Skin of body (tissue), 2 donors: ENCODE results near the gene STRN3. TPM values are rescaled to one million over a fixed set of nuclear protein-coding genes. Genes with fewer than 3 reads are reported as not detected.
A peak's percentile ranks its signal among the peaks of the same experiment; 100 is the strongest.
"Not testable (repeated sequence)": the region's sequence is repeated elsewhere in the genome, so short reads cannot be mapped to it uniquely, and the experiment has no call there.

Source experiments
- DNase-seq: peaks from one replicate; lab custom pipeline; 2025; lab: John Stamatoyannopoulos, UW
- total RNA-seq: library from RNA; depleted of rRNA; stranded (reverse); fragments of >200 nt; gene quantifications from one replicate; pipeline ENCODE4 v1.2.3, GENCODE V29; 2014

The STRN3 gene
- total RNA-seq, 1 donor from 2014 or later = 60.6 TPM

DNA sequence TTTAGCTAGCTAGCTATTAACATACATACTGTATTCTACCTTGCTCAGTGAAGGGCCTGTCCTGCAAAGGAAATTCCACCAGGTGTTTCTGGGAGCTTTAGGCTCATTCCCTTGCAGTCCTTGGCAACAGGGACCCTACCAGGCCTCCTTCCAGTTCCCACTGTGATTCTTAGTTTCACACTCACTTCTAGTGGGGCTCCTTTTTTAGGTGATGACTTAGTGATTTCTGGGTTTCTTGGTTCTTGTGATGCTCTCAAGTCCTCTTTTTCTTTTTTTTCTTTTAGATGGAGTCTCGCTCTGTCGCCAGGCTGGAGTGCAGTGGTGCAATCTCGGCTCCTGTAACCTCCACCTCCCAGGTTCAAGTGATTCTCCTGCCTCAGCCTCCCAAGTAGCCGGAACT lies 10.4 kb upstream of the STRN3 start:
- DNase-seq = no peak

- DNase-seq = no peak
These were observed 4.3 kb upstream of the STRN3 start for GRCh38 chr14:31030469-31030868.

- no peak for DNase-seq
These were observed 3.1 kb upstream of the STRN3 start for GRCh38 chr14:31029016-31029970.

DNA sequence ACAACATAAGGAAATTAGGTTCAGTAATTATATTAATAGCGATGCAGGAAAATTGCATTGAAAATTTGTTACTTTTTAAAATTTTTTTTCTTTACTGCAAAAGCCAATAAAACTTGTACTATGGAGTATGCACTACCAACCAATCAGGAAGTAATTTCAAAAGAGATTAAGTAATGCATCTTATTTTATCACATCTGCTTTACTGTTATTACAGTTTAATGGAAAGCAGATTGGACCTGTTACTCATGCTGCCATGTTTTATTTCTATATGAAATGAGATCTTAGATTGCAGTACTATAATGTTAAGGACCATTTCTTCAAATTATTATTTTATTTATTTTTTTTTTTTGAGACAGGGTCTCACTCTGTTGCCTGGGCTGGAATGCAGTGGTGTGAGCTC lies 1.7 kb upstream of the STRN3 start:
- peak; percentile 43 for DNase-seq

- peak; percentile 97 for DNase-seq
These were observed 464 bp upstream of the STRN3 start for GRCh38 chr14:31026450-31027235.

- DNase-seq = peak; percentile 12
These were observed 657 bp downstream of the STRN3 start, which contains the start of gene AP4S1 for GRCh38 chr14:31025367-31026076. Gene AP4S1 (plus strand): TSS chr14:31025649. CDS start chr14:31066197, 40,548 bp downstream.

DNA sequence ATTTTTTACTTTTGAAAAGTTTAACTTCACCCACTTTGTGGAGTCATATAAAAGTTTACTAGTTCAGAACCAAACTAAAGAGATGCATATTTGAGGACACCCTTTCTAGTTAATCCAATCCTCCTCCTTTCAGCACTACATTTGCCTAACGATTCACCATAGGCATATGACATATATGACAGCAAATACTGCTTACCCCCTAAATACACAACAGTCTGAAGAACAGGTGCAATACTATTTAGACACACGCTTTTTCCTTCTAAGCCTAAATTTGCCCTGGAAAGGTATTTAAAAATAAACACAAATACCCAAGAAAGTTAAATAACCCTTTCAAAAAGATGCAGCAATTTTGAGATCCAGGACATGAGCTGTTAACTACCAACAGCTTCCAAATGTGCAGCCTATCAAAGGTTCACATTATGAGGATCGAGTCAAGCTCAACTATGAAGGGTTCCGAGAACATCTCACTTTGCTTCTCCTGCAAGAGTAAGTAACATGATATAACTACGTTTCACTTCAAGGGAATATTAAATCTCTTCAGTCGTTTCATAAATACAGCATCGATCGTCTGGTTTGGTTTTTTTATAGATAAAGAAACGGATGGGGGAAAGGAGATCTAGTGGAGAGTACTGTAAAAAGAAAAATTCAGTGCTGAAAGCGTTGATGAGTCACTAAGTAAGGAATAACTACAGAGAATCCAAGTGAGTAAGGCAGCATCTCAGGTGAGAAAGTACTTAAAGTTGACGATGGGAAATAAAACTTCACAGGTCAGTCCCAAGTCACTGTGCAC lies 1.4 kb downstream of the STRN3 start:
- DNase-seq = peak; percentile 25

DNA sequence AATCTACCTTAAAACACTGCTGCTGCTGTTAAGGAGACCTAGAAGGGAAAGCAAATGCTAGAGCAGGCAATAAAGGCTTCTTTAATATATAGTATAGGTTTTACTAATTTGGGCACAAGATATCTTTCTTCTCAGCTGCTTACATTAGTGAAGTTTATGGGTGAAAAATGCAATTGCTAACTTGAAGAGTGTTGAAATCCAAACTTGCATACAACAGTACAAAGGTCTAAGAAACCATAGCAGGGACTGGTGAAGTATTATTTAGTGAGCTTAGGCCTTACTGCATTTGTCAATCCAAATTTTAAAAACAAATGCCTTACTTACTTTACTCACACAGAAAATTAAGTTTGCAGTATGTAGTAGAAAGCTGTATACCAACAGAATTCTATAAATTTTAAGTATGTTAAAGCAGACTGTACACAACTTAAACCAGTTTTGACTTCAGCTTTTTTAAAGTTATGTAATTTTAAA lies 2.1 kb downstream of the STRN3 start:
- DNase-seq = no peak

- DNase-seq = no peak
These were observed 3.8 kb downstream of the STRN3 start for GRCh38 chr14:31022386-31022785.

DNA sequence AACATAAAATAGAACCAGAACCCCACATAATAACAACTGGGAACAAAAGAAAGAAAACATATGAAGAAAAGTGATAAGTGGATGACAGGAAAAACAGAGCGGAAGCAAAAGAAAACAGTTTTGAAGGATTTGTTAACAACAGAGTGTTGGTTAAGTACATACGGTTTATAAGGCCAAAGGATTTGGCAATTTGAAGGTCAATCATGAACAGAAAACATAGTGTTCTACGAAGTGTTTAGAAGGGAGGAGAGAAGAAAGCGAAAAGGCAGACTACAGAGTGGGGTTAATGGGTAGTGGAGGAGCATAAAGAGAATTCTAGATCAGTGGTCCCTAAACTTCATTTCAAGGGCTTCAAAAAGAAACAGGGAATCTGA lies 4.6 kb downstream of the STRN3 start:
- no peak for DNase-seq

DNA sequence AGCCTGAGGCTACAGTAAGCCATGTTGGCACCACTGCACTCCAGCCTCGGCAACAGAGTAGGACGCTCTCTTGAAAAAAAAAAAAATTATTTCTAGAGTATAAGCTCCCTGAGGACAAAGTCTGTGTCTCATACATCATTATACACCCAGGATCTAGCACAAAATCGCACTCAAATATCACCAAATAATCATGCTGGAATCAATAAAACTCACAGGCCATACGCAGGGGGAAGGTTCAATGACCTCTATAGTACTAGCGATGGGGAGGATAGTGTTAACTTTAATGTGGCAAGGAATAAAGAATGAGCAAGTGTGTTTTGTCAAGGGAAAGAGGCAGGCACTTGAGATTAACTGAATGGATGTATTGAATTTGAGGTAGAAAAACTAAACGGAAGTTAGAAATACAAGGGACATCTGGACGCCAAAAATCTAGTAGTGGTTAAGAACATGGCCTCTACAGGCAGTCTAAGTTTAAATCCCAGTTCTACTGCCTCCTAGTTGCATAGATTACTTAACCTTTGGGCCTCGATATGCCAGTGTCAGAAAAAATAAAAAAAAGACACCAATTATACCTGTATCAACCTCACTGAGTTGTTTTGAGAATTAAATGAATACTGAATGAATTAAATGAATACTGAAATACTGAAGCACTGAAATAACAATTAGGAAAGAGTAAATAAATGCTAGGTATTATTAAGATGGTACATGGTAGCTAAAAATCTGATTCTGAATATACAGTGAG lies 5.2 kb downstream of the STRN3 start:
- no peak for DNase-seq

- DNase-seq = no peak
These were observed 8.0 kb downstream of the STRN3 start for GRCh38 chr14:31018057-31018645.

DNA sequence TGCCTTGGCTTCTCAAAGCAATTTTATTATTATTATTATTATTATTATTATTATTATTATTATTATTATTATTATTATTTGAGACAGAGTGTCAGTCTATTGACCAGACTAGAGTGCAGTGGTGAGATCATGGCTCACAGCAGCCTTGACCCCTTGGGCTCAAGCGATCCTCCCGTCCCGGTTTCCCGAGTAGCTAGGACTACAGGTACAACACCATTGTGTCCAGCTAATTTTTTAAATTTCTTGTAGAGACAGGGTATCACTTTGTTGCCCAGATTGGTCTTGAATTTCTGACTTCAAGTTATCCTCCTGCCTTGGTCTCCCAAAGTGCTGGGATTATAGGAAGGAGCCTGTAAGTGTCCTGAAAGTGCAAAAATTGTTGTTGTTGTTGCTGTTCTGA lies 12.3 kb downstream of the STRN3 start:
- no peak for DNase-seq

DNA sequence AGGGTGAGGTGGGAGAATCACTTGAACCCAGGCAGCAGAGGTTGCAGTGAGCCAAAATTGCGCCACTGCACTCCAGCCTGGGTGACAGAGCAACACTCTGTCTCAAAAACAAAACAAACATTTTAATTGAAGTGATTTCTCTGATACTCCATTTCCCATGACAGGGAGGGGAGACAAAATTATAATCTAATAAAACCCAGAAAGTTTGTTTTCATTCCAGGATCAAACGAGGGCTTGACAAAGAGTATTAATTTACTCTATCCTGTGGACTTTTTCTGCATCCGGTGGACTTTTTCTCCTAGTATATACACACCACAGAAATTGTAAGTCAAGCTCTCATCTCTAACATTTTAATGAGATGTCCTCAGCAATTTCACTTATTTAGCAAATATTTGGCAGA lies 15.2 kb downstream of the STRN3 start:
- no peak for DNase-seq

DNA sequence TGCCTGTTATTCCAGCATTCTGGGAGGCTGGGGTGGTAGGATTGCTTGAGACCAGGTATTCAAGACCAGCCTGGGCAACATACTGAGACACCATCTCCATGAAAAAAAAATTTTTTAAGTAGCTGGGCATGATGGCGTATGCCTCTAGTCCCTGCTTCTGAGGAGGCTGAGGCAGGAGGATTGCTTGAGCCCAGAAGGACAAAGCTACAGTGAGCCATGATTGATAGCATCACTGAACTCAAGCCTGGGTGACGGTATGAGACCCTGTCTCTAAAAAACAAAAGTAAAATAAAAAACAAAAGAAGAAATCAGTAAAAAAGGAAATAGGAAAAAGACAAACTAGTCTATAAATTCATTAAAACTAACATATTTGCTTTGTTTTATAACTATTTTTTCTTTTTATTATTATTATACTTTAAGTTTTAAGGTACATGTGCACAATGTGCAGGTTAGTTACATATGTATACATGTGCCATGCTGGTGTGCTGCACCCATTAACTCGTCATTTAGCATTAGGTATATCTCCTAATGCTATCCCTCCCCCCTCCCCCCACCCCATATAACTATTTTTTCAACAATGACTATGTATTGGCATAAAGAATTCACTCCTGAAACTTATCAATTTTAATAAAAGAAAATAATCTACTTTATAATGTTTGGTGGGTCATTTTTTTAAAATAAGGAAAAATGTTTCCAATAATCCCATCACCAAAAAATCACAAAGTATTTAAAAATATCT lies 16.2 kb downstream of the STRN3 start:
- no peak for DNase-seq

- DNase-seq = no peak
These were observed 19.5 kb downstream of the STRN3 start for GRCh38 chr14:31006703-31007102.

GRCh38 chr14:31004007-31004406 lies 22.2 kb downstream of the STRN3 start:
- DNase-seq = not testable (repeated sequence)

DNA sequence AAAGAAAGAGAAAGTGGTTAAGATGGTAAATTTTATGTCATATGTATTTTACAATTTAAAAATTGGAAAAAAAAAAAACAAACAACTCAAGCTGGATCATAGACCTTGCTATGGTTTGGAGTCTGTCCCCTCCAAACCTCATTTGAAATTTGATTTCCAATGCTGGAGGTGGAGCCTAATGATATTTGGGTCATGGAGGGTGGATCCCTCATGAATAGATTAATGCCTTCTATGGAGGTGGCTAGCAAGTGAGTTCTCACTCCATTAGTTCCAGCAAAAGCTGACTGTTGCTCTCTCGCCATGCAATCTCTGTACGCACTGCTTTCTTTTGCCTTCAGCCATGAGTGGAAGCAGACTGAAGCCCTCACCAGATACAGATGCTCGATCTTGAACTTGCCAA lies 22.9 kb downstream of the STRN3 start:
- DNase-seq = no peak

DNA sequence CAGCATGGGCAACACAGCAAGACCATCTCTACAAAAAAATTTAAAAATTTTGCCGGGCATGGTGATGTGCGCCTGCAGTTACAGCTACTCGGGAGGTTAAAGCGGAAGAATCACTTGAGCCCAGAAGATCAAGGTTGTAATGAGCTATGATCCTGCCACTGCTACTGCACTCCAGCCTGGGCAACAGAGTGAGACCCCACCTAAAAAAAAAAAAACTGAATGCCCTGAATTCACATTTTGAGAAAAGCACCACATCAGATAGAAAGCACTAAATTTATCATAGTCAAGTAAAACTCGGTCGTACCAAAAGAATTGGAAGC lies 24.9 kb downstream of the STRN3 start:
- no peak for DNase-seq
